Aorta (tissue), 5 donors: ENCODE data around the gene POLR1F. TPM values are rescaled to one million over a fixed set of nuclear protein-coding genes. Genes with fewer than 3 reads are reported as not detected.
"Not testable (repeated sequence)": the region's sequence is repeated elsewhere in the genome, so short reads cannot be mapped to it uniquely, and the experiment has no call there.

Experiments
- ATAC-seq: fragments of 200-7000 bp; cut with Tn5 transposase; one replicate; pipeline ENCODE4 v1.9.1; 2022; ENCODE audit warnings: moderate library complexity; ENCODE audit not compliant: low FRiP score
- DNase-seq, 2 donors: peaks; one replicate each; pipeline ENCODE4 v3.0.0-alpha.2; 2020
- H3K27ac ChIP-seq, 2 donors: one replicate each; pipeline ENCODE4 v1.5.1; 2013; ENCODE audit warnings: low read length in 2 of 2, mild to moderate bottlenecking in 2 of 2, moderate library complexity in 2 of 2, control low read depth in 1 of 2, inconsistent platforms in 1 of 2, low read depth in 1 of 2
- H3K27me3 ChIP-seq, 2 donors: one replicate each; pipeline ENCODE4 v1.6.1; 2013; ENCODE audit warnings: control low read depth in 1 of 2, low read length in 1 of 2, mild to moderate bottlenecking in 1 of 2, moderate library complexity in 1 of 2; ENCODE audit not compliant: insufficient read depth in 2 of 2, control insufficient read depth in 1 of 2
- H3K36me3 ChIP-seq, 2 donors: one replicate each; pipeline ENCODE4 v1.6.1; 2013; ENCODE audit warnings: control low read depth in 1 of 2, low read length in 1 of 2, mild to moderate bottlenecking in 1 of 2; ENCODE audit not compliant: insufficient read depth in 2 of 2, control insufficient read depth in 1 of 2
- H3K4me1 ChIP-seq, 2 donors: one replicate each; pipeline ENCODE4 v1.6.1; 2013; ENCODE audit warnings: low read length in 2 of 2, control low read depth in 1 of 2, mild to moderate bottlenecking in 1 of 2, moderate library complexity in 1 of 2; ENCODE audit not compliant: insufficient read depth in 2 of 2, control insufficient read depth in 1 of 2
- H3K4me3 ChIP-seq, 2 donors: one replicate each; pipeline ENCODE4 v1.5.1; 2013; ENCODE audit warnings: low read length in 2 of 2, control low read depth in 1 of 2, mild to moderate bottlenecking in 1 of 2
- H3K9me3 ChIP-seq: one replicate; pipeline ENCODE4 v1.6.1; 2013; ENCODE audit warnings: mild to moderate bottlenecking, low read length; ENCODE audit not compliant: control insufficient read depth
- WGBS, 2 donors: extraction: QIAGEN DNeasy Blood & Tissue Kit; methylation state at CpG; one replicate each; pipeline ENCODE4 v1.1.7; 2013; 5-methylcytosine and 5-hydroxymethylcytosine counted together
- intact Hi-C, 2 donors: fragments of 100-400 bp; cut with DNase I; formaldehyde crosslinking; loops; one replicate each; pipeline versions ENCODE4 v1.14.2 to v1.15.0; 2022
- polyA plus RNA-seq, 2 donors: library from polyadenylated mRNA; stranded (reverse); fragments of 200-250 nt; gene quantifications; one replicate each; pipeline ENCODE4 v1.2.3, GENCODE V29; 2013
- total RNA-seq, 2 donors: library from RNA; stranded (reverse); fragmentation: NEBNext Ultra II Directional; extraction: Animal tissue kit (Norgen Biotek cat#: 25700); gene quantifications; one replicate each; pipeline ENCODE4 v1.2.1, GENCODE V29; 2021
- donor health status: healthy with polysubstance abuse.
- donor health status: Bipolar disorder and iron deficiency.
- donor health status: DM: no; HTN: no; CAD: no.
- donor health status: DM: no; HTN: no; CAD: no.
- donor health status: DM: yes; HTN: yes; CAD: no.

Gene POLR1F
- total and polyA plus RNA-seq, 4 donors: 3.8 to 14.1 (median 8.3) TPM

- Histone ChIP-seq H3K4me1 (no peaks in the 10 kb centered on the region), H3K4me3 (no peak overlapping the region), H3K27ac (no peak overlapping the region), H3K27me3 (no peaks in the 10 kb centered on the region), H3K9me3 (peaks cover 6% of the 10 kb centered on the region), H3K36me3 (no peaks in the 10 kb centered on the region)
- 97 to 98% methylated on average over 19 to 26 of the region's 26 CpGs for WGBS, 2 donors
- DNase-seq (peak in 1 of 2 donors; percentile 75), ATAC-seq (no peak)
- intact Hi-C loops: no loop called here
Measured at GRCh38 chr7:19692111-19692828, 16.6 kb downstream of the POLR1F start.

- Histone ChIP-seq H3K4me1 (no peaks in the 10 kb centered on the region), H3K27me3 (no peaks in the 10 kb centered on the region), H3K9me3 (peaks cover 6% of the 10 kb centered on the region), H3K4me3 (no peak overlapping the region), H3K36me3 (no peaks in the 10 kb centered on the region), H3K27ac (no peak overlapping the region)
- intact Hi-C loops: no loop called here
- no peak for ATAC-seq
- 51 to 53% methylated on average over 1 of the region's 1 CpG for WGBS, 2 donors
- no peak for DNase-seq
Measured at GRCh38 chr7:19690736-19691135, 18.1 kb downstream of the POLR1F start.

- H3K9me3 ChIP-seq, H3K36me3 ChIP-seq, H3K27me3 ChIP-seq, intact Hi-C loops, H3K4me3 ChIP-seq, H3K4me1 ChIP-seq, DNase-seq, ATAC-seq, H3K27ac ChIP-seq: not testable (repeated sequence)
- 70 to 73% methylated on average over 12 of the region's 12 CpGs for WGBS, 2 donors
Measured at GRCh38 chr7:19689130-19689529, 19.7 kb downstream of the POLR1F start.

GRCh38 chr7:19681596-19681995 lies 27.2 kb downstream of the POLR1F start:
- Histone ChIP-seq H3K27me3 (no peaks in the 10 kb centered on the region), H3K4me3 (no peak overlapping the region), H3K4me1 (no peaks in the 10 kb centered on the region), H3K36me3 (no peaks in the 10 kb centered on the region), H3K9me3 (no peaks in the 10 kb centered on the region), H3K27ac (no peak overlapping the region)
- intact Hi-C loops: no loop called here
- 78 to 80% methylated on average over 5 of the region's 5 CpGs for WGBS, 2 donors
- DNase-seq (no peak), ATAC-seq (no peak)

- no peaks in the 10 kb centered on the region for H3K9me3 ChIP-seq
- H3K4me1 ChIP-seq: no peaks in the 10 kb centered on the region
- DNase-seq (no peak), ATAC-seq (no peak)
- WGBS, 2 donors: 29 to 37% methylated on average over 2 of the region's 2 CpGs
- intact Hi-C loops: no loop called here
- H3K4me3 ChIP-seq: no peak overlapping the region
- H3K27me3 ChIP-seq: no peaks in the 10 kb centered on the region
- no peaks in the 10 kb centered on the region for H3K36me3 ChIP-seq
- no peak overlapping the region for H3K27ac ChIP-seq
Measured at GRCh38 chr7:19677180-19677579, 31.7 kb downstream of the POLR1F start.

GRCh38 chr7:19675816-19676215 lies 33.0 kb downstream of the POLR1F start:
- DNase-seq: no peak
- Histone ChIP-seq H3K27me3 (no peaks in the 10 kb centered on the region), H3K9me3 (no peaks in the 10 kb centered on the region), H3K36me3 (no peaks in the 10 kb centered on the region), H3K4me3 (no peak overlapping the region), H3K27ac (no peak overlapping the region), H3K4me1 (no peaks in the 10 kb centered on the region)
- WGBS, 2 donors: 65 to 73% methylated on average over 1 of the region's 1 CpG
- intact Hi-C loops: no loop called here
- ATAC-seq: no peak

- Histone ChIP-seq H3K27ac (no peak overlapping the region), H3K4me1 (no peaks in the 10 kb centered on the region), H3K36me3 (no peaks in the 10 kb centered on the region), H3K9me3 (no peaks in the 10 kb centered on the region), H3K4me3 (no peak overlapping the region), H3K27me3 (no peaks in the 10 kb centered on the region)
- no peak for DNase-seq
- 51 to 69% methylated on average over 5 of the region's 5 CpGs for WGBS, 2 donors
- no peak for ATAC-seq
- intact Hi-C loops: no loop called here
Measured at GRCh38 chr7:19674266-19674960, 34.4 kb downstream of the POLR1F start.

- Histone ChIP-seq H3K27ac (no peak overlapping the region), H3K4me1 (no peaks in the 10 kb centered on the region), H3K36me3 (no peaks in the 10 kb centered on the region), H3K4me3 (no peak overlapping the region), H3K27me3 (no peaks in the 10 kb centered on the region), H3K9me3 (no peaks in the 10 kb centered on the region)
- DNase-seq (no peak), ATAC-seq (no peak)
- 91 to 92% methylated on average over 1 of the region's 1 CpG for WGBS, 2 donors
- intact Hi-C loops: no loop called here
Measured at GRCh38 chr7:19670806-19671205, 38.0 kb downstream of the POLR1F start.
